ENCODE results near the gene KCNK16.

DNA sequence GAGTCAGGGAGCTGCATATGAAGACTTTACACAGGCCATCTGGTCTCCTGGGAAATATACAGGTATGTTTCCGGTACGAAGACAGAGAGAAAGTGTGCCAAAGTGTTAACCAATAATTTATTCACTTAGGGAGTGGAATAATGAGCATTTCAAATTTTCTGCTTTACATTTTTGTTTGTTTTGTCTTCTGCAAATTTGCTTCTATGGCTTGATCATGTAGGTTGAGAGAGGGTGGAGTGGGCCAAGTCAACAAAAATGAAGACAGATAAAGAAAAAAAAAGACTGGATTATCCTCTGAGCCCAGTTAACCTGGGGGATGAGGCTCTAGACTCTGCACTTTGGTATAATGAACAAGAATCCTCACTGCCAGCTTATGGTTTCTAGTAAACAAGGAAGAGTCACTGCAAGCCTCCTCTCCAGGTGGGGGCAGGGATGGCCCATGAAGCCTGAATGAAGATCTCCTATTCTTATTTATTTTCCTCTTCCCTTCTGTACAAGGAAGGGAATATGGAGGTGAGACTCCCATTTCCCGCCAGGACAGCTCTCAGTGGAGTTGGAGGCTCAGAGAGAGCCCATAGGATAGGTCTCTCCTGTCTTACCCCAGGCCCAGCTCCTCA lies 46.0 kb downstream of the KCNK16 start:
- TF ChIP-seq, protein P1, sequence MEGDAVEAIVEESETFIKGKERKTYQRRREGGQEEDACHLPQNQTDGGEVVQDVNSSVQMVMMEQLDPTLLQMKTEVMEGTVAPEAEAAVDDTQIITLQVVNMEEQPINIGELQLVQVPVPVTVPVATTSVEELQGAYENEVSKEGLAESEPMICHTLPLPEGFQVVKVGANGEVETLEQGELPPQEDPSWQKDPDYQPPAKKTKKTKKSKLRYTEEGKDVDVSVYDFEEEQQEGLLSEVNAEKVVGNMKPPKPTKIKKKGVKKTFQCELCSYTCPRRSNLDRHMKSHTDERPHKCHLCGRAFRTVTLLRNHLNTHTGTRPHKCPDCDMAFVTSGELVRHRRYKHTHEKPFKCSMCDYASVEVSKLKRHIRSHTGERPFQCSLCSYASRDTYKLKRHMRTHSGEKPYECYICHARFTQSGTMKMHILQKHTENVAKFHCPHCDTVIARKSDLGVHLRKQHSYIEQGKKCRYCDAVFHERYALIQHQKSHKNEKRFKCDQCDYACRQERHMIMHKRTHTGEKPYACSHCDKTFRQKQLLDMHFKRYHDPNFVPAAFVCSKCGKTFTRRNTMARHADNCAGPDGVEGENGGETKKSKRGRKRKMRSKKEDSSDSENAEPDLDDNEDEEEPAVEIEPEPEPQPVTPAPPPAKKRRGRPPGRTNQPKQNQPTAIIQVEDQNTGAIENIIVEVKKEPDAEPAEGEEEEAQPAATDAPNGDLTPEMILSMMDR (IDR thresholded peaks at IDR 0.05; ENCODE audit: insufficient read depth, low read depth, low read length) = no peak
- TF ChIP-seq EZH2 (IDR thresholded peaks at IDR 0.05; ENCODE audit: insufficient read depth, low read length) = no peak

All from astrocyte (in vitro differentiated cells and primary cell).